NOMO-1 treated with DMSO at 0.1 percent for 48 hours (cell line): ENCODE data around the gene RASSF1.
"Not testable (repeated sequence)": the region's sequence is repeated elsewhere in the genome, so short reads cannot be mapped to it uniquely, and the experiment has no call there.

Experiments
- DNase-seq: peaks from one replicate; lab custom pipeline; 2025; ENCODE audit not compliant: unreplicated experiment; lab: John Stamatoyannopoulos, UW

Gene RASSF1

GRCh38 chr3:50288387-50289007, 52.1 kb downstream of the RASSF1 start:
- no peak for DNase-seq

DNA sequence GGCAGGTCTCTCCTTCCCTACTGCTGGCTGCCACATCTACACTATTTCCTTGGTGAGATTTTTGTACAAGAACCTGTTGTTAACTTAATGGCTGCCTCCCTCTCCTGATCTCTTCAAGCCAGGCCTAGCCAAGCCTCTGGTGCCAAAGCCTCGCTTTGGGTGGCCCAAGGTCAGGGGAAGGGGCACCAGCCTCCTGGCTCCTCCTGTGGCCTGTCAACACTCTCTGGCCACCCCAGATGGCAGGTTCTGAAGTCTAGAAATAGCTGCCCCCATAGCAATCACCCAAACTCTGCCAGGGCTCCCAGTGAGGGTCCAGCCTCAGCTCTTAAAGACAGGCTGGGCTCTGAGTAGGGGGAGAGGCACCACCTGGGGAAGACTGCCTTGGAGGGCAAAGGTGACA, 53.4 kb downstream of the RASSF1 start:
- DNase-seq: no peak

DNA sequence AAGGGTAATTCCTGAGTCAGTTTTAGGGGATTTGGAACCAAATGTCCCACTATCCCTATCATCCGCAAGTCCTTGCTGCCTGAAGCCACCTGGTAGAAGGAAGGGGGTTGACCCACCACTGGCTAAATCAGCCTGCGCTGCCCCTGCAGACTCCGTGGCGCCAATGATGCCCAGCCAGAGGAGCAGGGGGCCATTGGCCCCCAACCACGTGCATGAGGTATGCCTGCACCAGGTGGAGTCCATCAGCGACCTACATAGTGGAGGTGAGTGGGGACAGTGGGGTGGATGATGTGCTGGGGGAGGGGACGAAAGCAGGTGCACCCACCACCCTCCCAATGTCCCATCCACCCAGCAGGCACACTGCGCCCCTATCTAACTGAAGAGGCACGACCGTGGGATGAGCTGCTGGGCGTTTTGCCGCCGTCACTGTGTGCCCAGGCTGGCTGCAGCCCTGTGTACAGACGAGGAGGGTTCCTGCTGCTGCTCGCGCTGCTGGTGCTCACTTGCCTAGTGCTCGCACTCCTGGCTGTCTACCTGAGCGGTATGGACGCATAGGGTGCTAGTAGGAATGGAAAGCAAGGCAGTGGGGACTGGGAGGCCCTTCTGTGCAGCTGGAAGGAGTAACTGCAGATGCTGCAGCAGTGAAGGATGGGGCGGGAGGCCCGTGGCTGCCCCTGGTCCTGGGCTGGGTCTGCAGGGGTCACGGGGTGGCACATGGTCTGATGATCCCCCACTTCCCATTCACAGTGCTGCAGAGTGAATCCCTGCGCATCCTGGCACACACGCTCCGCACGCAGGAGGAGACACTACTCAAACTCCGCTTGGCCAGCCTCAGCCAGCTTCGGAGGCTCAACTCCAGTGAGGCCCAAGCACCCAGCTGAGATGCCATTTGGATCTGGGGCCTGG, 54.1 kb downstream of the RASSF1 start:
- no peak for DNase-seq

GRCh38 chr3:50284121-50284520, 56.5 kb downstream of the RASSF1 start:
- not testable (repeated sequence) for DNase-seq
